Stimulated activated CD4-positive, alpha-beta T cell treated with anti-CD3 and anti-CD28 coated beads, Interleukin-1b, Interleukin-23, amount 100 ng/mL, for 48 hours (primary cell): ENCODE measurements around the gene FAN1.

Experiments
- DNase-seq: peaks from one replicate; pipeline ENCODE4 v3.0.0-alpha.2; 2020

The FAN1 gene

DNA sequence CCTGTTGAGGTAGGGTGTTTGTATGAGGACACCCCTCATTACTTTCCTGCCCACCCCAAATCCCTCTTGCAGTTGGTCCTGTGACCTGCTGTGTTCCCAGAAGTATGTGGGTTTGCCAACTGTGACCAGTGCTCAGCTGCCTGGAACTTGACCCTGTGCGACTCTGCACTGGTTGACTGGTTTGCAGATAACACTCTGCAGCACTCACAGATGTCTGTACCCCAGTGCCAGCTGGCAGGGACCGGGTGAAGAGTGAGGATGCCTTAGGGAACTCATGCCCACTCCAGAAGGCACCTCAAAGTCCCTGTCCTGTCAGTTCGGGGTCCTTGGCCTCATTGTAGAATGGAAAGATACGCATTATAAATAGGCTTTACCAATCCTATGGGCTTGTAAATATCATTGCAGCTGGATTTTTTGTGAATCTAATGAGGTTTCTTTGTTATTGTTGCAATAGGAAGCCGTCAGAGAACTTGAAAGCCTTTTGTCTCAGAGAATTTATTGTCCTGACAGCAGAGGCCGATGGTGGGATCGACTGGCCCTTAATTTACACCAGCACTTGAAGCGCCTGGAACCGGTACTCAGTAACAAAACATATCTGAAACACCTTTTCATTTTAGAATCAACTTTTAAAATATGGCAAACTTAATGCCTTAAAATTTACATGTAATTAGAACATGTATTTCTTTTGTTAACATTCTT, 18.2 kb downstream of the FAN1 start:
- no peak for DNase-seq

DNA sequence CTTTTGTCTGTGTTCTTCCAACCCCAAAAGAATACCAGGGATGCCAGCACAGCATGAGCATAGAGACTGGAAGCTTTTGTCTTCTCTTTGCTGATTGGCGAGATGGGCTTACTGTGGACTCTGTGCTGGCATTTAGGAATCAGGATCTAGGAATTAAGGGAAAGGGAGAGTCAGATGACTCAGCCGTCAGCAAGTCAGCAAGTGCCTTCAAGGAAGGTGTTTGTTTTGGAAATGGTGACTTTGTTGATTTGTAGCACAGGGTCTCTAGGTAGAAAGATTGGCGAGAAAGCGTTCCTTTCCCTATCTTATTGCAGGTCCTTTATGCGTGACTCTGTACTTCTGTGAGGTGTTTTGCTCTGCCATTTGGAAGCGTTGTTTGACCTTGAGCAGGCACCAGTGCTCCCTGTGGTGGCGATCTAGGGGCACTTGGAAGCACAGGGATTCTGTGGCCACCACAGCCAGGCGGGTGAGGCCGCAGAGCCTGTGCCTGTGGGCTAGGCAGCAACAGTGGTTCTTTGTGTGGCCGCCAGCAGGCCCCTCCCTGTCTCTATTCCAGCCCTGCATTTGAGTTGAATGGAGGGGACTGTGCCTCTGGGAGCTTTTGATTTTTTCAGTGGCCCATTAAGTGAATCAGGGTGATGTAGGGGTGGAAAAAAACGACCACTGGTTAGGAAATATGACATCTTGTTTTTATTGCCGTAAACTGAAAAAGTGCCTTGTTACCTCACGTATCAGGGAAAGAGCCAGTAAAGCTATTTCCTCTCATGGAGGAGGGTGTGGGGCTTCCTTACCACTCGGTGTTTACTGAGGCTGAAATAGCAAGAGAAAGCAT, 19.0 kb downstream of the FAN1 start:
- no peak for DNase-seq

DNA sequence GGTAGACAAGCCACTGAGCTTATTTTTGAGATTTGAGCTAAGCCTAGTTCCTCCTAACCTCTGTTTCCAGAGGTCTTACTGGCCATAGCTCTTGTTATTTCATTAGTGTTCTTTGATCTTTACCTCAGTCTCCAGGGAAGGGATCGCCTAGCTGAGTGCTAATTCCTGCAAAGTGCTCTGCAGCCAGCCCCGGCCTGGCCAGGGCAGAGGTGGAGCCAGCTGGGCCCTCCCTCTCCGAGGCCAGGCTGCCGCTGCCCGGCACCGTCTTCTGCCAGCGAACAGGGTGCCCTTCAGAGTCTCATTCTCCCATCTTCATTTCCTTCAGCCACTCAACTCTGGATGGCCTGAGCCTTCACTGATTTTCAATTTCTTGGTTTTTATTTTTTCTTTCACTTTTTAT, 19.7 kb downstream of the FAN1 start:
- DNase-seq: no peak

DNA sequence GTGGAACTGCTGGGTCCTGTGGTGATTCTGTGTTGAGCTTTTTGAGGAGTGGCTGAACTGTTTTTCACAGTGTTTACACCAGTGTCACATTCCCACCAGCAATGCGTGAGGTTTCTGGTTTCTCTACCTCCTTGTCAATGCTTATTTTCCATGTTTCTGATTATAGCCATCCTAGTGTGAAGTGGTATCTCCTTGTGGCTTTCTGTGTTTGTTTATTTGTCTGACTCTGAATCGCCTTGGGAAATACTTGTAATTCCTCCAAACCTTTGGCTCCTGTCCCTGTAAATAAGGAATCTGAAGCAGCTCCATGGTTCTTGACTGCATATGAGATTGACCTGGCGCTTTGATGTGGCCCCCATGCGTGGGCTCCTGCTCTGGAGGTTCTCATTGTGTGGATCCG, 20.6 kb downstream of the FAN1 start:
- no peak for DNase-seq

DNA sequence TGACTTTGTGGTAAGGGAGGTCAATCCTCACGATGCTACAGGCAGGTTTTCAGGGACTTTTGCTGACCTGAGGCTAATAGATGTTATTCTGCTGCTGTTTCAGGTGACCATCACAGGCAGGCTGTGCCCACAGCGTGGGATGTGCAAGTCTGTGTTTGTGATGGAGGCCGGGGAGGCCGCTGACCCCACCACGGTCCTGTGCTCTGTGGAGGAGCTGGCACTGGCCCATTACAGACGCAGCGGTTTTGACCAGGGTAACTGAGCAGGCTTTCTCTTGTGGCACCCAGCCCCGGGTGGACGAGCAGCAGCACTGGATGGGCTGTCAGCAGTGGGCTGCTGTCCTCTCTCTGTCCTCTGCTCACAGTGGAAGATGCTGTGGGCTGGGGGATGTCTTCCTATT, 22.0 kb downstream of the FAN1 start:
- no peak for DNase-seq

DNA sequence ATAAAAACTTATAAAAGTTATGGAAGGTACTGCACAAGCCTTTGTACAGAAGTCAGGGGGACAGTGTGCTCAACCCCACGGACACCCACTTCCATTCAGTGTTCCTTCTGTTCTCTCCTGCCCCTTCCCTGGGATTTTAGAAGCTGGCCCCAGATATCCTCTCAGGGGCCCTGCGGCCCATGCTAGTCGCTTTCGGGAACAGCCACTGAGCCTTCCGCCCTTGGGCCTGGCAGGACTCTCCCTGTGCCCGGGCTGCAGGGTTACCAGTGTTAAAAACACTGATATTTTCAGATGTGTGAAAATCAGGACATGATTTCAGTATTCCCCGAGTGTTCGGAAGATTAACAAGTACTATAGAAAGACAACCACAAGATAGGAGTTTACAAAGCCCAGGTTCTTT, 22.4 kb downstream of the FAN1 start:
- no peak for DNase-seq

DNA sequence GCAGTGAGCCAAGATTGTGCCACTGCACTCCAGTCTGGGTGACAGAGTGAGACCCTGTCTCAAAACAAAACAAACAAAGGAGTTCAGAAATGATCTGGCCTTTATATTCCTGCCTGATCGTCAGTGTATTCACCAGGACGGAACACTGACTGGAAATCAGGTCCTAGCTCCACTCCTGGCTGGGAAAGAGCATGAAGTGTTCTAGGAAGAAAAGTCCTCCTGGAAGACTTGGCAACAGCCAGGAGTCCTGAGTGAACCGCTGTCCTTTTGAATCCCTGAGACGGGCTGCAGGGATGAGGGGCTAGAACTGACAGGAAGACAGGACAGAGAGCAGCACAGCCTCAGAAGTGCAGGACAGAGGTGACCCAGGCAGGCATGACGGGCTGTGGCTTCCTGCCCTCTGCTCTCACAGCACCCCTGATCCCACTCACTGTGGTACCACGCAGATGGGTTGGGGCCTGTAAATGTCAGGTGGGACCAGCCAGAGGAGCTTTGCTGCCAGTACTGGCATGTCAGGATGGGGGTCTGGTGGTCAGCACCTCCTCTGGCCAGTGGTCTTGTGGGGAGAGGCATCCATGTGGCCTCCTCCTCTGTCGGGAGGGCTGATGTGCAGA, 23.5 kb downstream of the FAN1 start:
- DNase-seq: no peak

DNA sequence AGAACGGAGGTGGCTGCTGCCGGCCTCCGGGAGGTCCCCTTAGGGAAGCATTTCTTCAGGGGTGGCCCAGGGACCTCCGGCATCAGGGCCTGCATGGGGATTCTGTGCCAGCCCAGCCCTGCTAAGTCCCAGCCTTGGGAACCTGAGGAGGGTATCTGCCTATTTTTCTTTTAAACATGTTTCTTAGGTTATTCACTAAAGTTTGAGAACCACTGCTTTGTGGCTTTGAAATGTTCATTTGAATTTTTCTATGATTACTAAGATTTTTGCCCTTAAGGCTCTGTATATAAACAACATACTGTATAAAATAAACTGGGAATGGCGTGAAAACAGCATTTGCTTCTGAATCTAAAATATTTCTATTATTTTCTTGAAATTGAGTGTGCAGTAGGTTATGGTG, 24.4 kb downstream of the FAN1 start:
- DNase-seq: no peak

DNA sequence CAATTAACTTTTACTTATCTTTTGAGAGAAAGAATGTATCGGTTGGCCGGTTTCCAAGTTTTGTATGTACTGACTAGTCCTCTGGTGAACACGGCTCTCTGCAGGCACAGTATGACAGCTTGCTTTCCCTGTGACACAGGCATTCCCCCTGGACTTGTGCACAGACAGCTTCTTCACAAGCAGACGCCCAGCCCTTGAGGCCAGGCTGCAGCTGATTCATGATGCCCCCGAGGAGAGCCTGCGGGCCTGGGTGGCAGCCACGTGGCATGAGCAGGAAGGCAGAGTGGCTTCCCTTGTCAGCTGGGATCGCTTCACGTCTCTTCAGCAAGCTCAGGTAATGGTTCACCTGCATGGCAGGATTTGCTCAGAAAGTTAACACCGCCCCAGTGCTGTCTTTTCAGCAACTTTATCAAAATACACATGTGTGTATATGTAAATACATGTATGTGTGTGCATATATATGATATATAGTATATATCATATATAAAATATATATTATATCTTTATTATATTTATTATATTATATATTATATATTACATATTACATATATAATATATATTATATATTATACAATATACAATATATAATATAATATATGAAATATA, 25.5 kb downstream of the FAN1 start:
- no peak for DNase-seq

DNA sequence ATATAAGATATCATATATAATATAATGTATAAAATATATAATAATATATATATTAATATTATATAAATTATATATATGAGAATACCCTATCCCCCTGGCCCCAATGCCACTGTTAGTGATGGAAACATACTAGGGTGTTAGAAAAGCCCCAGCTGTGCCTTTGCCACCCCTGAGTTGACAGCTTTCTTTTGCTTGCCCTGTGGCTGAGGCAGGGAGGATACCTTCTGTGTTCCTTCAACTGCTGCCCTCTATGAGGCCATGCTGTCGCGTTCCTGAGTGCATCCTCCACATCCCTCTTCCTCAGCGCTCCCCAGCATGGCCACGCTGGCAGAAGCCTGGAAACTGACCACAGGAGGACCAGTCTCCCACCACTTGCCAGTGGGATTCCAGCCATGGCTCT, 26.3 kb downstream of the FAN1 start:
- DNase-seq: no peak

DNA sequence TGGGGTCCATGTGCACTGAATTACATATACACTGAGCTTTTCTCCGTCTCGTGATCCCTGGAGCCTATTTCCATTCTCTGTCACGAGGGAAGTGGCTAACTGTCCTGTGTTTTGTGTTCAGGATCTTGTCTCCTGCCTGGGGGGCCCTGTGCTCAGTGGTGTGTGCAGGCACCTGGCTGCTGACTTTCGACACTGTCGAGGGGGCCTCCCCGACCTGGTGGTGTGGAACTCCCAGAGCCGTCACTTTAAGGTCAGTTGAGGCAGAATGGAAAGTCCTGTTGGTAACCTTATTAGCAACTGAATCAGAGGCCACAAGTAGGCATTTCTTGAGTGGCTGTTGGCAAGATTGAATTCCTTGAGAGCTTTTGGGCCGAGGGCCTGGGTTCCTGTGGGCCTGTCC, 26.7 kb downstream of the FAN1 start:
- DNase-seq: no peak

DNA sequence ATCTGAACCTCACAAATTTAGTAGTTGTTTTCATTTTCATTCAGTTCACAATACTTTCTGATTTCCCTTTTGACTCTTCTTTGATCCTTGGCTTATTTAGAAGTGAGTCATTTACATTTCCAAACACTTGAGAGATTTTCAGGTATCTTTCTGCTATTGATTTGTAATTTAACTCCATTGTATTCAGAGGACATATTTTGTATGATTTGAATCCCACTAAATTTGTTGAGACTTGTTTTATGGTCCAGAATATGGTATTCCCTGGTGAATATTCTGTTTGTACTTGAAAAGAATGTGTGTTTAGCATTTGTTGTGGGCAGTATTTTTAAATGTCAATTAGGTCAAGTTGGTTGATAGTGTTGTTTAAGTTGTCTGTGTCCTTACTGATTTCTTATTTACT, 29.6 kb downstream of the FAN1 start:
- no peak for DNase-seq

DNA sequence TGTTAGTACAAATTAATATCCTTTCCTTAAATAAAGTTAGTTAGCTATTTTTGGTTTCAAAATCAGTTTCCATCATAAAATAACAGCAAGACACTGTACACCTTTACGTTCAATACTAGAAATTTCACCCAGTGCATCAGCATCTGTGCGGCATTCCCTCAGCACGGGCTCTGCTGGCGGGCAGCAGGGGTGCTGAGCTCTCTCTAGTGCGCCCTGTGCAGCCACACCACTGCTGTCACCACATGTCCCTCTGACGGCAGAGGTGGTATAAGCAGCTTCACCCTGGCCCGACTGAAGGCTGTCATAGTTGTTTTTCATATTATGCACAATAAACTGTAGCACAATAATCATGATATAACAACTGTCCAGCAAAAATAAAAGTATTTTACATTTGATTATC, 35.4 kb downstream of the FAN1 start:
- no peak for DNase-seq

DNA sequence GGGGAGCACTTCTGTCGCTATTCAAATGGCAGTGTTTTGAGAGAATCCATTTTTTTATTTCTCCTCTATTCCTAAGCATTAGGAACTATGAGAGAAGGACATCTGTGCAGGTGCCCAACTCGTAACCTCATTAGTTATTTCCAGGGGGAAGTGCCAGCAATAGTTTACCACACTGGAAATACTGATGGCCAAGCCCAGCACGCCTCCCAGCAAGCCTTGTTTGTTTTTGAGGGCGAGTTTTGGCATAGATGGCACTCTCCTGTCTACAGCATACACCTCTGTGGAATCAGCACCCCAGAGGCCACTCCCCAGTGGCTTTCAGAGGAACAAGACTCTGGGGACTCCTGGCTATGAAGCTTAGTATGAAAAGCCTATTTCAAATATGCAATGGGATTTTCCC, 36.6 kb downstream of the FAN1 start:
- no peak for DNase-seq

DNA sequence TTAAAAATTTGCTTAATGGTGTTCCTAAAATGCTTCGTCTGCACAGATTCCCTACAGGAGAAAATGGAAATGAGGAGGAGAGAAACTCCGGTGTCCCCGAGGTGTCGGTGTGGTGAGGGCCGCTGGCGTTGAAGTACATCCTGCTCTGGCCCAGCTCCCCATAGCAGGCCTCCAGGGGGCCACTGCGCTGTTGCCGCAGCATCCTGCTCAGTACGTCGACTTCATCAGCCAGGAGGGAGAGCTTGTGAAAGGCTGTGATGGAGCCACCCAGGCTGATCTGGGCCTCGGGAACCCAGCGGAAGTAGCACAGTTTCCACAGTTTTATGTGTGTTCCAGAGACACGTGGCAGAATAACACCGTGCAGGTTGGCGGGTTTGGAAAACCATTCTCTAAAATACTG, 37.8 kb downstream of the FAN1 start:
- no peak for DNase-seq

DNA sequence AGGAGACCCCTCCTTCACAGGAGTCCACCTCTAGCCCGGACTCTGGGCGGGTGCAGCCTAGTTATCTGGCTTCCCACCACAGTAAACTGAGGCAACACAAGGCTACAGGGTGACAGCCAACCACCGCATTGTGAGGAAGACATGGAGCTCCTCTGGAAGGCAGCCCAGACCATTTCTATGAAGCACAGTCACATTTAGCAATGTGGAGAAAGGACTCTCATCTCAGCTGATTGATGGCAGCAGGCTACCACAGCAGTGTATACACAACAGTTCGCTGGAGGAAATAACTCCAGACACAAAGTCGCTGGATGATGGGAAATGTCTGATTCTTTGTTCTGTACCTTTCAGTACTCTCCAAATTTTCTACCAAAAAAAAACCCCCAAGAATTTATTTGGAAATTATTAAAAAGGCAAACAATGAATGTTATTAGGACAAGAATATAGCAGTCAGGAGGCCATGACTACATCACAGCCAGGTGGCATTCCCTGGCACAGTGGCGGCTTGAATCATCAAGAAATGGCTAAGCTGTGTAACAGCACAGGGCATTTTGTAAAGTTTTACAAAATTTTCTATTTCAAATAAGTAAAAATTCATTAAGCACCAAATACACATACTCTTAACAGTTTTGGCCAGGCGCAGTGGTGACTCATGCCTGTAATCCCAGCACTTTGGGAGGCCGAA, 40.1 kb downstream of the FAN1 start:
- DNase-seq: no peak

DNA sequence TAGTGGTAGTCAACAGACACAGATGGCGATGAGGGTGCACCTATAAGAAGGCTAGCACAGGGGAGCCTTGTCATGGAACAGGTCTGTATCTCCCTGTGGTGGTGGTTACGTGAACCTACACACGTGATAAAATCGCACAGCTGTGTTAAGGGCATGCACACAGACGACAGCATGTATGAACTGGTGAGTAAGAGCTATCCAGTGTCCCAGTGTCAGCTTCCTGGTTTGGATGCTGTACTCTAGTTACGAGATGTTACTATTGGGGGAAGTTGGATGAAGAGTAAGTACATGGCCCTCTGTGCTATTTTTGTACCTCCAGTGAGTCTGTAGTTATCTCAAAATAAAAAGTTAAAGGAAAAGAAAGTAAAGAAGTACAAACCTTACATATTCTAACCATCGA, 49.5 kb downstream of the FAN1 start:
- DNase-seq: no peak

DNA sequence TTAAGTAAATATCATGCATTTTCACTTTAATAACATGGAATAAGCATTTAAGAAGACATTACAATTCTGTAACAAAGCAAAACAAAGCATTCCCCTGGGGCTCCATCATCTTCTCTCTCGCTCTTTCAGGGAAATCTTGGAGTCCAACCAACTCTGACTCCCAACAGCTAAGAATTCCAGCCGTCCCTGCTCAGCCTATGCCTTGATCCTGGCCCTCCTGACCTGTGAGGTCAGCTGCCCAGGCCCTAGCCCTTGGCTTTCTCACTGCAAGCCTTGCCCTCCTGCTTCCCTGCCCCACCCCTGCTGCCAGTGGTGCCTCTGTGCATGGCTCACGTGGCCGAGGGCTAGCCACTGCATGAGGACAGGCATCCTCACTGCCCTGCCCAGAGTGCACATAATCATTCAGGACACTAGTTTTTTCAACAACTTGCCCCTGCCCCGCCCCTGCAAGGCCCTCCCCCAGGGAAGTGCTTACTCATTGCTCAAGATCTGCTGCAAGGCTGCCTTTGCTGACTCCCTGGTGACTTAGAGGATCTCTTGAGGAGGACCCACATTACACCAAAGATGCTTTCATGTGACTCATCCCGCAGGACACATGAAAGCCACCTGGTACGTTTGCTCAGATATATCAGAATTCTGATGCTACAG, 50.1 kb downstream of the FAN1 start:
- DNase-seq: peak; percentile 35

DNA sequence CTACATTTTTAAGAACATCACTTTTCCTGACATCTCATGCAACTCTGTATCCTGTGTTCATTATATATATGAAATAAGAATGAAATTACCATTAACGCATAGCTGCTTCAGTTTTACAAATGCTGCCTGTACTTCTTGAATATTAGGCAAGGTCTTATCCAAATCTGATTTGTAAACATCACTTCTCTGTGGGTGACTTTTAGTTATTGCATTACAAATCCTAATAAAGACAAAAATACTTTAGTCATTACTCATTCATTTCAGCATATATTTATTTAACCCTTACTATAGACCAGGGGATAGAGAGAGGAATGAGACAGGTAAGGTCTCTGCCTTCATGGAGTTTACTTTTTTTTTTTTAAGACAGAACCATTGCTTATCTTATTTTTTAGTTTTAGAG, 51.0 kb downstream of the FAN1 start:
- DNase-seq: no peak

DNA sequence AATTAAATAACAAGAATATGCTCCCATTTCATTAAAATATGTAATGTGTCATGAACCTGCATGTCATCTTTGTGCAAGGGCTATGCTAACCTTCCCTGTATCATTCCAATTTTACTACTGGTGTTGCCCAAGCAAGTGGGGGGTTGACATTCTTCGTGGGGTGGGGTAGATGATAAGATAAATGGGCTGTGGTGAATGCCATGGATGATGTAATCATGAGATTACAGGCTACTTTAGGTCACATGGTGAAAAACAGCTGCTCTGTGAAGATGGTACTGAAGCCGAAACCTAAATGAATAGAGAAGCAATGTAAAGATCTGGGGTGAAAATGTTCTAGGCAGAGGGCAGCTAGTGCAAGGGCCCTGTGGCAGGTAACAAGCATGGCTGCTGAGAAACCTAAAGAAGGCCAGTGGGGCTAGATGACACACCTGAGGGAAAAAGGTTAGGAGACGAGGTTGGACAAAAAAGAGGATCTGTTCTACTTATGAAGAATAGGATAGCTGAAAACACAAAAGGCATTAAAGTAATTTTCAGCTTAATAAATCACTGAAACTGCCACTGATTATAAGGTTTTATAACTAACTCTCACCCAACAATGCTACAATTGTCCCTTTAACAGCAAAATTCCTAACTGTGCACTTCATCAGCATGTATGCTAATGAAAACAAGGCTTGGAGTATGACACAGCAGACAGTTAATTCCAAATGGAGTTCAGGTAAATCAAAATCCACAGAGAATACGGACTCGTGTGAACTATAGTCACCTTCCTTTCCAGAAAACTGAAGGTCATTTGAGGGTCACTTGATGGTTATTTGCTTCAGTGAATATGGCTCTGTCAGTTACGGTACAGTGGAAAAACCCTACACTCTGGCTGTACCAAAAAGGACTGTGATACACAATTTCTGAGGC, 52.8 kb downstream of the FAN1 start:
- DNase-seq: no peak

DNA sequence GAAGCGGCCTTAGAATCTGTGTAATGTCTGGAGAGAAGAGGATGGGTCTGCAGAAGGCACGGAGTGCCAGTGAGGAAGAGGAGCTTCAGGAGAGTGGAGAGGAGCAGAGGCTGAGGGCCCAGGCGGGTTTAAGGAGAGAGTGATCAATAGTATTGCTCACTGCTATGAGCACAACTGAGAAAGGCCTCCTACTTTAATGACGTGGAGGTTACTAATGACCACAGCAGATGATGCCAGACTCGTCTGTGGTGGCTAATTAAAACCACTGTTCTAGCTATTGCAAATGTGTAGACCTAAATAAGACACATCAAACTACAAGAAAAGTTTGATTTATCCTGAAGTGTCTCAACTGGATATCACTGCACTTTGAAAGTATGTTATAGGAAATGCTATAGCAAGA, 54.5 kb downstream of the FAN1 start:
- DNase-seq: no peak

DNA sequence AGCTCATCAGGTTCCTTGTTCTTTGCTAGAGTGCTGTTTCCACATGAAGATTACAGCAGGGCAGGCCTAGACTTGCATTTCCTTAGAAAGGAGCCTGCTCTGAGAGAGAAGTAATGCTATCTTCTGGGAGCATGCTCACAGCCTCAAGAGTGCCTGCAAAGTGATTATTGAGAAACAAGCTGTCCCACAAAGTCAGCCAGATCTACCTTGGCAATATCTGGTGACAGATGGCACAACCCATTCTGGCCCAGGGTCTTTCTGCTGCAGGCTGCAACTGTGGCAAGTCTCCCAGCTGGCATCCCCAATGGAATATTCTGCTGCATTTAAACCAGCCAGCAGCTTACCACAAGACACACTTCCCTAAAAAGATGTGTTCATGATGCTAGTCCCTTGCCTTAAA, 58.4 kb downstream of the FAN1 start:
- no peak for DNase-seq
